Mesendoderm (in vitro differentiated cells): ENCODE results near the gene ATP4A. TPM values are rescaled to one million over a fixed set of nuclear protein-coding genes. Genes with fewer than 3 reads are reported as not detected.

Experiments
- DNase-seq: peaks from one replicate; pipeline ENCODE4 v3.0.0; 2013
- H2AK5ac ChIP-seq: 2 replicates; pipeline ENCODE4 v1.6.1; 2013; ENCODE audit warnings: low read length, inconsistent platforms
- H2BK120ac ChIP-seq: 2 replicates; pipeline ENCODE4 v1.6.1; 2013; ENCODE audit warnings: low read depth, mild to moderate bottlenecking, low read length, moderate library complexity, mixed read lengths
- H2BK15ac ChIP-seq: replicated peaks from 2 replicates; pipeline ENCODE4 v1.6.1; 2013; ENCODE audit warnings: low read depth, mild to moderate bottlenecking, moderate library complexity
- H2BK5ac ChIP-seq: 2 replicates; pipeline ENCODE4 v1.6.1; 2013; ENCODE audit warnings: low read length, inconsistent platforms
- H3K18ac ChIP-seq: 2 replicates; pipeline ENCODE4 v1.6.1; 2013; ENCODE audit warnings: mild to moderate bottlenecking, low read length, mixed read lengths
- H3K23ac ChIP-seq: one replicate; pipeline ENCODE4 v1.6.1; 2013; ENCODE audit warnings: low read length
- H3K27ac ChIP-seq: 2 replicates; pipeline ENCODE4 v1.5.1; 2013; ENCODE audit warnings: low read depth, mild to moderate bottlenecking, inconsistent platforms, low read length, moderate library complexity
- H3K27me3 ChIP-seq: 2 replicates; pipeline ENCODE4 v1.6.1; 2013; ENCODE audit warnings: low read length, control low read depth, mild to moderate bottlenecking, inconsistent platforms; ENCODE audit not compliant: insufficient read depth, poor library complexity
- H3K36me3 ChIP-seq: 2 replicates; pipeline ENCODE4 v1.6.1; 2013; ENCODE audit warnings: low read length, inconsistent platforms; ENCODE audit not compliant: control insufficient read depth, insufficient read depth
- H3K4ac ChIP-seq: one replicate; pipeline ENCODE4 v1.6.1; 2013; ENCODE audit warnings: low read depth, mild to moderate bottlenecking, low read length, moderate library complexity
- H3K4me1 ChIP-seq: 2 replicates; pipeline ENCODE4 v1.6.1; 2013; ENCODE audit warnings: low read depth, low read length, inconsistent platforms; ENCODE audit not compliant: control insufficient read depth
- H3K4me2 ChIP-seq: 2 replicates; pipeline ENCODE4 v1.6.1; 2013; ENCODE audit warnings: low read length
- H3K4me3 ChIP-seq: 2 replicates; pipeline ENCODE4 v1.5.1; 2013; ENCODE audit warnings: mild to moderate bottlenecking, low read length
- H3K56ac ChIP-seq: one replicate; pipeline ENCODE4 v1.6.1; 2013; ENCODE audit warnings: low read length
- H3K79me1 ChIP-seq: 2 replicates; pipeline ENCODE4 v1.6.1; 2013; ENCODE audit warnings: low read length, inconsistent platforms
- H3K79me2 ChIP-seq: 2 replicates; pipeline ENCODE4 v1.6.1; 2013; ENCODE audit warnings: mild to moderate bottlenecking, low read length; ENCODE audit not compliant: control insufficient read depth, insufficient read depth
- H3K9ac ChIP-seq: 2 replicates; pipeline ENCODE4 v1.6.1; 2013; ENCODE audit warnings: low read length, inconsistent platforms
- H4K5ac ChIP-seq: one replicate; pipeline ENCODE4 v1.6.1; 2013; ENCODE audit warnings: low read length
- H4K8ac ChIP-seq: one replicate; pipeline ENCODE4 v1.6.1; 2013; ENCODE audit warnings: low read depth, mild to moderate bottlenecking, control low read depth, low read length, moderate library complexity
- WGBS: extraction: QIAGEN DNeasy Blood & Tissue Kit; methylation state at CpG from one replicate; pipeline ENCODE4 v1.1.7; 2013; ENCODE audit warnings: low lambda C conversion rate, missing lambda C conversion rate; ENCODE audit not compliant: insufficient coverage; ENCODE audit errors: extremely low coverage; 5-methylcytosine and 5-hydroxymethylcytosine counted together
- polyA plus RNA-seq, 2 experiments: library from polyadenylated mRNA; stranded (reverse); fragments of 200-250 nt; gene quantifications; one replicate each; pipeline ENCODE4 v1.2.3, GENCODE V29; 2013

ATP4A gene
- 0.11 TPM for polyA plus RNA-seq (2013, experiment 1 of 2)
- 0.11 TPM for polyA plus RNA-seq (2013, experiment 2 of 2)

DNA sequence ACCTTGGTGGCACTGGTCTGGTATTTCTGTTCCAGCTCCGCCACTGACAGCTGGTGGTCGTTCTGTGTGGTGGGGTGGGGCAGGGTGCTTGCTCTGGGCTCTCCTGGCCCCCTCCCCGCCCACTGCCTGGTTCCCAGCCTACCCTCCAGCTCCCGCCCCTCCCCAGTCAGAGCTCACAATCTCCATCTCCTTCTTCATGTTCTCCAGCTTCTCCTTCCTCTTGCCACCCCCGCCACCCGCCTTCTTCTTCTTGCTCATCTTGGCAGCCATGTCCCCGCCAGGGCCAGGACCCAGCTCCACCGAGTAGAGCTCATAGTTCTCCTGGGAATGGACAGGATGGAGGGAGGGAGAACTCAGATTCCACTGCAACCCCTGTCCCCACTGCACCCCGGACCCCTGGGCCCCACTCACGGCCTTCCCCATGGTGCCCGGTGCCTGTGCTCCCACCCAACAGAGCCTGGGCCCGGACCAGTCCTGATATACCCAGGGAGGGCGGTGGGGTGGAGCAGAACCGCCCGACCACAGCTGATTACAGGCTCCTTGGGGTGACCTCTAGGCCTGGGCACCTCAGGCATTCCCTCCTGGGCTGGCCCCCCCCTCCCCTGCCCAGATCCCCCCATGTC is at the start of gene ATP4A:
Gene ATP4A (minus strand): TSS at position 452 of the 623 bp plus-strand sequence. CDS start 29 bp downstream, at position 423.
- H3K79me1 ChIP-seq, result no peaks in the 10 kb centered on the region
- no CpG with 5 or more reads among the region's 15 CpGs for WGBS

DNA sequence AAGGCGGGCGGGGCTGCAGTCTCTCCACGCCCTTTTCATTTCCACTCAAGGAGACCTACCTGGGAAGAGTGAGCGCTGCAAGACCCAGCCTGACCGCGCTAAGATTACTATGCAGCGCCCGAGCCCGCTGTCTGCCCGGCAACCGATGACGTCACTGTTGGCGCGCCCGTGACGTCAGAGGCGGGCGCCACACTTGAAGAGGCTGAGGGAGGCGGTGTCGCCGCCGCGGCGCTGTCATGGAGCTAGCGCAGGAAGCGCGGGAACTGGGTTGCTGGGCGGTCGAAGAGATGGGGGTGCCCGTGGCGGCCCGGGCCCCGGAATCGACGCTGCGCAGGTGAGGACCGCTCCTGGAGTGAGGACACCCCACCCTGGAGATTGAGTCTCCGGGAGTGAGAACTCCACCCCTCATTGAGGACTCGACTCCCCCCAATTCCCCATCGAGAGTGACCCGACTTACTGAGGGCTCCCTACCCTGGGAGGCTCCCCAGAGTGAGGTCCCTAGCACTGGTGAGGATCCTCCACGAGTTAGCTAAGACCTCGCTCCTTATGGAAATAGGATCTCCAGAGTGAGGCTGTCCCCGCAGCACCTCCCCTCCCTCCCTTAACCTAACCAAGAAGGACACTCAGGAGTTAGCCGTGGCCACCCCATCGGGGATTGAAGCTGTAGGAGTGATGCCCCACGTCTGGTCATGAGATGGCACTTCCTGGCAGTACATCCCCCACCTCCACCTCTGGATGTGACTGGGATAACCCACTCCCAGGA is 49.3 kb upstream of the ATP4A start, which contains the start of gene HAUS5:
Gene HAUS5 (plus strand): TSS at position 177 of the 763 bp plus-strand sequence. CDS start 60 bp downstream, at position 237.
- peak within 1 kb of the TSS; percentile 88 for H3K9ac ChIP-seq
- peak; percentile 97 for DNase-seq
- H3K18ac ChIP-seq, result no peak within 1 kb of the TSS
- H4K8ac ChIP-seq, result no peak within 1 kb of the TSS
- no peak within 1 kb of the TSS for H2BK120ac ChIP-seq
- no peak within 1 kb of the TSS for H4K5ac ChIP-seq
- no peak within 1 kb of the TSS for H3K4ac ChIP-seq
- H3K79me1 ChIP-seq, result peaks cover 4% of the 10 kb centered on the region
- peak within 1 kb of the TSS; percentile 63 for H3K4me3 ChIP-seq
- no peaks in the 10 kb centered on the region for H3K79me2 ChIP-seq
- H3K23ac ChIP-seq, result peak within 1 kb of the TSS; percentile 3
- H3K36me3 ChIP-seq, result no peaks in the 10 kb centered on the region
- no peak within 1 kb of the TSS for H2BK15ac ChIP-seq
- no peaks in the 10 kb centered on the region for H3K4me1 ChIP-seq
- peak within 1 kb of the TSS; percentile 92 for H3K4me2 ChIP-seq
- no CpG with 5 or more reads among the region's 47 CpGs for WGBS
- no peak within 1 kb of the TSS for H2BK5ac ChIP-seq
- H3K27ac ChIP-seq, result no peak within 1 kb of the TSS
- no peak within 1 kb of the TSS for H2AK5ac ChIP-seq
- no peaks in the 10 kb centered on the region for H3K27me3 ChIP-seq
- H3K56ac ChIP-seq, result peak within 1 kb of the TSS; percentile 88

More for the DNA sequence above, at the start of gene ATP4A:
- Histone ChIP-seq H3K9ac (no peak within 1 kb of the TSS), H4K8ac (no peak within 1 kb of the TSS), H3K27me3 (no peaks in the 10 kb centered on the region), H3K23ac (no peak within 1 kb of the TSS), H3K36me3 (no peaks in the 10 kb centered on the region), H3K27ac (no peak within 1 kb of the TSS), H2BK15ac (no peak within 1 kb of the TSS), H3K18ac (no peak within 1 kb of the TSS), H2AK5ac (no peak within 1 kb of the TSS), H3K4me2 (no peak within 1 kb of the TSS), H2BK120ac (no peak within 1 kb of the TSS), H3K4me1 (no peaks in the 10 kb centered on the region), H3K56ac (no peak within 1 kb of the TSS), H3K4ac (no peak within 1 kb of the TSS), H3K4me3 (no peak within 1 kb of the TSS), H4K5ac (no peak within 1 kb of the TSS), H3K79me2 (no peaks in the 10 kb centered on the region), H2BK5ac (no peak within 1 kb of the TSS)
- no peak for DNase-seq

DNA sequence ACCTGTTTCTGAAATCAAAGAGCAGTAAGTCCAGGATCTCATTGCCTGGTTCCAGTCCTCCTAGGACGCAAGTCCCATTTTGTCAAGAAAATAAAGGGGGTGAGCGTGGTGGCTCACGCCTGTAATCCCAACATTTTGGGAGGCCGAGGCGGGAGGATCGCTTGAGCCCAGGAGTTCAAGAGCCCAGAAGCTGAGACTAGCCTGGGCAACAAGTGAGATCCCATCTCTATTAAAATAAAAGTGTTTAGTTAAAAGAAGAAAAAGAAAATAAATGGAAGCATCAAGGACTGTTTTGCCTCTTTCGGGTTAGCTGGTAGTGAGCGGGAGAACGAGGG is 48.7 kb upstream of the ATP4A start:
- Histone ChIP-seq H2BK15ac (no peak overlapping the region), H3K79me2 (no peaks in the 10 kb centered on the region), H2AK5ac (no peak overlapping the region), H3K27me3 (no peaks in the 10 kb centered on the region), H3K4ac (no peak overlapping the region), H3K4me1 (no peaks in the 10 kb centered on the region), H3K27ac (no peak overlapping the region), H3K23ac (no peak overlapping the region), H3K18ac (no peak overlapping the region), H4K8ac (no peak overlapping the region), H3K4me2 (no peak overlapping the region), H3K9ac (peak overlapping the region; percentile 31), H3K56ac (peak overlapping the region; percentile 54), H3K79me1 (peaks cover 4% of the 10 kb centered on the region), H3K36me3 (no peaks in the 10 kb centered on the region), H2BK120ac (no peak overlapping the region), H4K5ac (no peak overlapping the region), H2BK5ac (no peak overlapping the region), H3K4me3 (no peak overlapping the region)
- WGBS, result no CpG with 5 or more reads among the region's 9 CpGs
- no peak for DNase-seq

DNA sequence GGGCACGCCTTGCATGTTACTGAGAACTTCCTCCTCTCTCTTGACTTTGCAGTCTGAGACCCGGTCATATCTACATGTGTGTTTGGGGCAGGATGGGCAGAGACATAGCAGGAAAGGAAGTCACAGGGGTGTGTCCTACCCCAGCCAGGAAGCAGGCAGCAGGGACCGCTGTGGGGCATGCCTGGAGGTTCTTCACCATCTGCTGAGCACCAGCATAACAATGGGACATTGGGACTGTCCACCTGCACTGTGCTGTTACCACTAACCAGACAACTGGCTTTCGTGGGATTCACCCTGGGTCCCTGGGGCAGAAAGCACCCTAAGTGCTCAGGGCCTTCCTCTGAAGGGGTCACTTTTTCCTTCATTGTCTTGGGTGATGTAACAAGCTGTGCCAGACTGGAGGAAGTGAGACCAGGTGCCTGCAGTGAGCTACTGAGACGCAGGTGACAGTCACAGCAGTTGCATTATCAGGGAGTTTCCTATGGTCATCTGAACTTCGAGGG is 46.4 kb upstream of the ATP4A start:
- Histone ChIP-seq H3K79me1 (peaks cover 4% of the 10 kb centered on the region), H3K4me3 (no peak overlapping the region), H3K18ac (no peak overlapping the region), H2BK15ac (no peak overlapping the region), H3K4ac (no peak overlapping the region), H3K4me2 (no peak overlapping the region), H4K5ac (no peak overlapping the region), H3K36me3 (no peaks in the 10 kb centered on the region), H3K23ac (no peak overlapping the region), H3K56ac (no peak overlapping the region), H3K4me1 (no peaks in the 10 kb centered on the region), H3K79me2 (no peaks in the 10 kb centered on the region), H3K27ac (no peak overlapping the region), H2AK5ac (no peak overlapping the region), H3K27me3 (no peaks in the 10 kb centered on the region), H2BK5ac (no peak overlapping the region), H2BK120ac (no peak overlapping the region), H3K9ac (no peak overlapping the region), H4K8ac (no peak overlapping the region)
- WGBS, result no CpG with 5 or more reads among the region's 6 CpGs
- no peak for DNase-seq

DNA sequence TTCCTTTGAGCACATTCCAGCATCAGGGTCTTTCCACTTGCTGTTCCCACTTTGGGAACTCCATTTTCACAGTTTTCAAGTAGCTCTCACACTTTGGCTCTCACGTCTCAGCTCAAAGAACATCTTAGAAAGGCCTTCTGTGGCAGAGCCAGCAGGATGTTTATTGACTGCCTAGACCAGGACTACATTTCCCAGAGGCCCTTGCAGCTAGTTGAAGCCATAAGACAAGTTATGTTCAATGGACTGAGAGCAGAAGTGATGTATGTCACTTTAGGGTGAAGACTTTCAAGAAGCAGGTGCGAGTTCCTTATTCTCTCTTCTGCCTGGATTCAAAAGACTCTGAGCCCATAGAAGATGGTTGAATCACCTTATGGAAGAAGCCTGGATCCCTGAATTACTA is 44.8 kb upstream of the ATP4A start:
- Histone ChIP-seq H3K18ac (no peak overlapping the region), H4K5ac (no peak overlapping the region), H3K4me3 (no peak overlapping the region), H3K4ac (no peak overlapping the region), H2BK5ac (no peak overlapping the region), H3K79me2 (no peaks in the 10 kb centered on the region), H3K23ac (no peak overlapping the region), H3K27ac (no peak overlapping the region), H2BK15ac (no peak overlapping the region), H3K56ac (no peak overlapping the region), H3K79me1 (peaks cover 3% of the 10 kb centered on the region), H3K36me3 (no peaks in the 10 kb centered on the region), H3K4me1 (no peaks in the 10 kb centered on the region), H2BK120ac (no peak overlapping the region), H3K4me2 (no peak overlapping the region), H3K27me3 (no peaks in the 10 kb centered on the region), H4K8ac (no peak overlapping the region), H3K9ac (no peak overlapping the region), H2AK5ac (no peak overlapping the region)
- DNase-seq, result no peak
- no CpG with 5 or more reads among the region's 2 CpGs for WGBS
